Ectodermal cell (in vitro differentiated cells): ENCODE data around the gene CFAP70.

Experiments used
- H3K27ac ChIP-seq: 2 replicates; pipeline ENCODE4 v1.7.0; 2013; ENCODE audit warnings: mild to moderate bottlenecking, low read depth, low read length; ENCODE audit not compliant: insufficient read depth, poor library complexity, severe bottlenecking
- H3K27me3 ChIP-seq: 2 replicates; pipeline ENCODE4 v1.7.0; 2013; ENCODE audit warnings: mild to moderate bottlenecking, low read length; ENCODE audit not compliant: insufficient read depth, control insufficient read depth, poor library complexity, severe bottlenecking
- H3K36me3 ChIP-seq: one replicate; pipeline ENCODE4 v1.7.0; 2013; ENCODE audit warnings: low read length; ENCODE audit not compliant: control insufficient read depth, insufficient read depth
- H3K4me1 ChIP-seq: one replicate; pipeline ENCODE4 v1.7.0; 2013; ENCODE audit warnings: low read length; ENCODE audit not compliant: control insufficient read depth, insufficient read depth
- H3K4me3 ChIP-seq: 2 replicates; pipeline ENCODE4 v1.7.0; 2013; ENCODE audit warnings: low read depth, low read length, control low read depth; ENCODE audit not compliant: insufficient read depth
- H3K9me3 ChIP-seq: 2 replicates; pipeline ENCODE4 v1.7.0; 2013; ENCODE audit warnings: mild to moderate bottlenecking, low read length, moderate library complexity; ENCODE audit not compliant: control insufficient read depth
- WGBS, 2 experiments: methylation state at CpG; one replicate each; pipeline ENCODE4 v1.1.7; 2013; ENCODE audit warnings: missing lambda C conversion rate in 2 of 2; 5-methylcytosine and 5-hydroxymethylcytosine counted together

CFAP70 gene

DNA sequence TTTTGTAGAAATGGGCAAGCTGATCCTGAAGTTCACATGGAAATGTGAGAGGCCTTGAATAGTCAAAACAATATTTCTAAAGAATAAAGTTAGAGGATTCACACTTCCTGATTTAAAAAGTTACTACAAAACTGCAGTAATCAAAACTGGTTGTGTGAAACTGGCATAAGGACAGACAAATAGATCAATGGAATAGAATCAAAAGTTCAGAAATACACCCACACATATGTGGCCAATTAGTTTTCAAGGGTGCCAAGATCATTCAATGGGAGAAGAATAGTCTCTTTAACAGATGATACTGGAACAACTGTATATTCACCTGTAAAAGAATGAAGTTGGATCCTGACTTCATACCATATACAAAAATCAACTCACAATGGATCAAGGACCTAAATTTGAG is 139.3 kb downstream of the CFAP70 start:
- no peak overlapping the region for H3K27ac ChIP-seq
- H3K27me3 ChIP-seq: no peaks in the 10 kb centered on the region
- peaks cover 7% of the 10 kb centered on the region for H3K36me3 ChIP-seq
- H3K4me3 ChIP-seq: no peak overlapping the region
- H3K4me1 ChIP-seq: no peaks in the 10 kb centered on the region
- no peaks in the 10 kb centered on the region for H3K9me3 ChIP-seq

DNA sequence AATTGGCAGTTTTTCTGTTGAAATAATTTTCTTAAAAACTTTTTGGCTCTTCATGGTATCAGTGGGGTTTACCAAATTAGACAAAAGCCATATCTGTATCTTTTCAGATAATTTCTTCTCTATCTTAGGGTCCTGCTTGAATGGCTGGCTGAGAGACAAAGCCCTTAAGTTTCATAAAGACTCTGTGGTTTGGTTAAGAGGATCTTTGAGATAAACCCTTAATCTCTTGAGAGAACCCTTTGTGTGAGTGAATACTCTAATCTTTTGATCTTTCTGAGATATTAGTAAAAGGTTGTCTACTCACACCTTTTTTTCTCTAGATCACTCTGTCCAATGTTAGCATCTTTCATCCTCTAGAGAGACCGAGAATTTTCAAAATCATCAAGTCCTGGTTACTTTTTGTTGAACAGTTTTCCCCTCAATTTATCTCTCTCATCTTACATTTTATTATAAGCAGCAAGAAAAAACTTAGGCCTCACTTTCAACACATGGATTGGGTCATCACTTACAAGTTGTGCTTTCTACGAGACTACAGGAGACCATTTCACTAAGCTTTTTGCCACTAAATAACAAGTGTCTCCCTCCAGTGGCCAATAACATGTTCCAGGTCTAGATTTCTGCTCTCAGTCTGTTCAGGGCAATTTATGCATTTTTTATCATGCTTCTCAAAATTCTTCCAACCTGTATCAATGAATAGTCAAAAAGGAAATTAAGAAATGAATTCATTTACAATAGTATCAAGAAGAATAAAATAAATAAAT is 140.1 kb downstream of the CFAP70 start:
- Histone ChIP-seq H3K36me3 (peaks cover 7% of the 10 kb centered on the region), H3K4me3 (no peak overlapping the region), H3K4me1 (no peaks in the 10 kb centered on the region), H3K27me3 (no peaks in the 10 kb centered on the region), H3K9me3 (no peaks in the 10 kb centered on the region), H3K27ac (no peak overlapping the region)
- WGBS, 2 experiments: 89 to 93% methylated on average over 2 of the region's 2 CpGs

DNA sequence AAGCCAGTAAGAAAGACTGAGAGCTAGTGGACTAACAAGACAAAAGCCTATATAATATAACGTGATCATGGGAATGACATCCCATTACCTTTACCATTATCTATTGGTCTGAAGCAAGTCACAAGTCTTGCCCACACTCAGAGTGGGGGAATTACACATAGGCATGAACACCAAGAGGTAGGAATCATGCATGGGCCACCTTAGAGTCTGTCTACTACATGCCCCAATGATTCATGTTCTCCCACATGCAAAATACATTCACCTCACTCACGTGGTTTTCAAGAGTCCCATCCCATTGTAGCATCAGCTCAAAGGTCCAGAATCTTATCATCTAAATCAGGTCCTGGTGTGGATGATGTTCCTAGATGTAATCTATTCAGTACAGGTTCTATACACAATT is 141.0 kb downstream of the CFAP70 start:
- Histone ChIP-seq H3K27me3 (no peaks in the 10 kb centered on the region), H3K4me1 (no peaks in the 10 kb centered on the region), H3K27ac (no peak overlapping the region), H3K9me3 (no peaks in the 10 kb centered on the region), H3K36me3 (peaks cover 7% of the 10 kb centered on the region), H3K4me3 (no peak overlapping the region)
- WGBS, 2 experiments: 88% methylated on average over 2 of the region's 2 CpGs

DNA sequence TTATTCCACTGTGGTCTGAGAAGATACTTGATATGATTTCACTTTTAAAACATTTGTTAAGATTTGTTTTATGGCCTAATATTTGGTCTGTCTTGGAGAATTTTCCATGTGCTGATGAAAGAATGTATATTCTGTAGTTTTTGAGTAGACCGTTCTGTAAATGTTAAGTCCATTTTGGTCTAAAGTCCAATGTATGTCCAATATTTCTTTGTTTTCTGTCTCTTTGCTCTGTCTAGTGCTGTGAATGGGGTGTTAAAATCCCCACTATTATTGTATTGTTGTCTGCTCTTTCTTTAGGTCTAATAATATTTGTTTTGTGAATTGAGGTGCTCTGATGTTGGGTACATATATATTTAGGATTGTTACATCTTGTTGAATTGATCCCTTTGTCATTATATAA is 142.9 kb downstream of the CFAP70 start:
- Histone ChIP-seq H3K4me1 (no peaks in the 10 kb centered on the region), H3K36me3 (peaks cover 7% of the 10 kb centered on the region), H3K9me3 (no peaks in the 10 kb centered on the region), H3K4me3 (no peak overlapping the region), H3K27me3 (no peaks in the 10 kb centered on the region), H3K27ac (no peak overlapping the region)
- 98 to 100% methylated on average over 1 of the region's 1 CpG for WGBS, 2 experiments

DNA sequence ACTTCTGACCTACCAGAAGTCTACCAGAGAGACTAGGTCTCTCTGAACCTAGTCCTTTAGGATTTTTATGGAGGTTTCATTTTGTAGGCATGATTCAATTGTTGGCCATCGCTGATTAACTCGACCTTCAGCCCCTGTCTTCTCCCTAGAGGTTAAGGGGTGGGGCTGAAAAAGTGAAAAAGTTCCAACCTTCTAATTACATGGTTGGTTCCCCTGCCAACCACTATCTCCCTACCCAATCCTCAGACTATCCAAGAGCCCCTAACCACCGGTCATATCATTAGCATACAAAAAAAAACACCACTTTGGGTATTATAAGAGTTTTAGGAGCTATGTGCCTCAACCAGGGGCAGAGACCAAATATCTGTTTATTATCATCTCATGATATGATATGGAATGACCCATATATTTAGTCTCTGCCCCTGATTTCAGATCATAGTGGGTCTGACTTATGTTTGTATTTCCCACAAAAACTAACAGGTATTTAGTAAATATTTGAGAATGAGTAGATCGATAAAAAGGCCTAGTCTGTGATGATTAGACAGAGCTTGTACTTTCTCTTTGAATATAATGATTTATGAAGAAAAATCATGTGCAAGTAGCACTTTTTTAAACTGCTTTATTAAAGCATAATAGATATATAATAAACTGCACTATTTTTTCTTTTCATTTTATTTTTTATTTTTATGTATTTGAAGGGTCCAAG is 147.4 kb downstream of the CFAP70 start:
- Histone ChIP-seq H3K27me3 (no peaks in the 10 kb centered on the region), H3K27ac (no peak overlapping the region), H3K4me3 (no peak overlapping the region), H3K4me1 (no peaks in the 10 kb centered on the region), H3K9me3 (peaks cover under 1% of the 10 kb centered on the region), H3K36me3 (peaks cover 8% of the 10 kb centered on the region)
- 75 to 98% methylated on average over 4 of the region's 4 CpGs for WGBS, 2 experiments

DNA sequence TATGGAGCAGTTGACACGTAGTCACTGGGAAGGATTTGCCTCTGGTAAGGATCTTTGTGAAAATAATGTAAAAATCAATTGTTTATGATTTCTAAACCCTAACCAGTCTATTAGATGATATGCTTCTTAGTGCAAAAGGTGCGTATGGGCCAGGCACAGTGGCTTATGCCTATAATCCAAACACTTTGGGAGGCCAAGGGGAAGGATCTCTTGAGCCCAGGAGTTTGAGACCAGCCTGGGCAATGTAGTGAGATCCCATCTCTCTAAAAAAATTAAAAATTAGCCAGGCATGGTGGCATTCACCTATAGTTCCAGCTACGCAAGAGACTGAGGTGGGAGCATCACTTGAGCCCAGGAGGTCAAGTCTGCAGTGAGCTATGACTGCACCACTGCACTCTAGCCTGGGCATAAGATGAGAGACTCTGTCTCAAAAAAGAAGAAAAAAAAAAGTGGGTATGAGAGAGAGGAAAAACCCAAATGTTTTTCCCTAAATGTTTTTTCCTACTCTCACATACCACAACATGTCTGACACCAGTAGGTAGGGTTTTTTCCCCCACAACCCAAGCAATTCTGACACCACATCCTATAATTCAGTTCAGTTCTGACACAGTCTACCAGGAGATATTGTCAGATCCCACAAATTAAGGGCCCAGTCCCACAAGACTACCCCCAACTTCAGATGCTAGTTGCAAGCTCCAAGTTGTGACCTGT is 148.1 kb downstream of the CFAP70 start:
- 89 to 96% methylated on average over 3 of the region's 3 CpGs for WGBS, 2 experiments

DNA sequence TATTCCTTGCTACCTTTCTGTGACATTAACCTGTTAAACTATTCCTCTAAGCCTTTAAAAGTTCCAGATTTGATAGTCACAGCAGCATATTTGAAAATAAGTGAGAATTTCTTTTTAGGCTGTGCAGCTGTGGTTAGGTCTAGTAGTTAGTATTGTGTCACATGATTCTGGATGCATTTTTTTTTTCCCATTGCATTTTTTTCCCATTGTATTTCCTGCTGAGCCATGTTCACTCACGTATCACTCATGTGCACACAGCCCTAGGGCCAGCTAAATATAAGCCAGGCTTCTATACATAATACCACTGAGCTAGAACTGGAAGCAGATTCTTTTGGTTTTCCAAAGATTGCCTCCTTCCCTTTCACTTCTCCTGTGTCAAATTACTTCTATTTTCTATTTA is 149.0 kb downstream of the CFAP70 start:
- no peaks in the 10 kb centered on the region for H3K4me1 ChIP-seq
- no peak overlapping the region for H3K27ac ChIP-seq
- H3K4me3 ChIP-seq: no peak overlapping the region
- peaks cover 2% of the 10 kb centered on the region for H3K9me3 ChIP-seq
- no peaks in the 10 kb centered on the region for H3K27me3 ChIP-seq
- H3K36me3 ChIP-seq: peaks cover 10% of the 10 kb centered on the region
- 94 to 95% methylated on average over 1 of the region's 1 CpG for WGBS, 2 experiments

More for the DNA sequence above, 148.1 kb downstream of the CFAP70 start:
- no peaks in the 10 kb centered on the region for H3K27me3 ChIP-seq
- H3K27ac ChIP-seq: no peak overlapping the region
- peaks cover 10% of the 10 kb centered on the region for H3K36me3 ChIP-seq
- H3K4me1 ChIP-seq: no peaks in the 10 kb centered on the region
- H3K4me3 ChIP-seq: no peak overlapping the region
- H3K9me3 ChIP-seq: peaks cover 2% of the 10 kb centered on the region

DNA sequence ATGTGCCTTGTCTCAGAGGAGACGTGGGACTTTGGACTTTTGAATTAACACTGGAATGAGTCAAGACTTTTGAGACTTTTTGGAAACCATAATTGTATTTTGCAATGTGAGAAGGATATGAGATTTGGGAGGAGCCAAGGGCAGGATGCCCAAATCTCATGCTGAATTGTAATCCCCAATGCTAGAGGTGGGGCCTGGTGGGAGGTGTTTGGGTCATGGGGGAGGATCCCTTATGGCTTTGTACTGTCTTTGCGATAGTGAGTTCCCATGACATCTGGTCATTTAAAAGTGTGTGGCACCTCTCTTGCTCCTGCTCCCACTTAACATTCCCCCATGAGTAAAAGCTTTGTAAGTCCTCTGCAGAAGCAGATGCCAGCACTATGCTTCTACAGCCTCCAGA is 150.8 kb downstream of the CFAP70 start:
- H3K36me3 ChIP-seq: peaks cover 10% of the 10 kb centered on the region
- no peak overlapping the region for H3K27ac ChIP-seq
- WGBS, 2 experiments: 93 to 96% methylated on average over 2 of the region's 2 CpGs
- H3K4me1 ChIP-seq: no peaks in the 10 kb centered on the region
- H3K27me3 ChIP-seq: no peaks in the 10 kb centered on the region
- H3K4me3 ChIP-seq: no peak overlapping the region
- H3K9me3 ChIP-seq: peaks cover 2% of the 10 kb centered on the region

DNA sequence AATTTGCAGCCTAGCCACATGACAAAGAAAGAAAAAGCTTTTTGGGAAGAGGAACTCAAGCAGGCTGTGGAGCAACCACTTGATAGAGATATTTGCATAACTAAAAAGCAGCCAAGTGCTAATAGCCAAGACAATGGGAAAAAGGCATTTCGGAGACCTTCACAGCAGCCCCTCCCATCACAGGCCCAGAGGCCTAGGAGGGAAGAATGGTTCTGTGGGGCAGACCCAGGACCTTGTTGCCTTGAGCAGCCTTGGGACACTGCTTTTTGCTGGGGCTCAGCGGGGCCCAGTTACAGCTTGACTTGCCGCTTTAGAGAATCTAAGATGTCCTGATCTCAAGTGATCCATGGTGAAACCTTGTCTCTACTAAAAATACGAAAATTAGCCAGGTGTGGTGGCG is 152.3 kb downstream of the CFAP70 start:
- peaks cover 2% of the 10 kb centered on the region for H3K9me3 ChIP-seq
- peaks cover 10% of the 10 kb centered on the region for H3K36me3 ChIP-seq
- H3K4me3 ChIP-seq: no peak overlapping the region
- WGBS, 2 experiments: 93 to 96% methylated on average over 5 of the region's 5 CpGs
- no peak overlapping the region for H3K27ac ChIP-seq
- no peaks in the 10 kb centered on the region for H3K27me3 ChIP-seq
- no peaks in the 10 kb centered on the region for H3K4me1 ChIP-seq

DNA sequence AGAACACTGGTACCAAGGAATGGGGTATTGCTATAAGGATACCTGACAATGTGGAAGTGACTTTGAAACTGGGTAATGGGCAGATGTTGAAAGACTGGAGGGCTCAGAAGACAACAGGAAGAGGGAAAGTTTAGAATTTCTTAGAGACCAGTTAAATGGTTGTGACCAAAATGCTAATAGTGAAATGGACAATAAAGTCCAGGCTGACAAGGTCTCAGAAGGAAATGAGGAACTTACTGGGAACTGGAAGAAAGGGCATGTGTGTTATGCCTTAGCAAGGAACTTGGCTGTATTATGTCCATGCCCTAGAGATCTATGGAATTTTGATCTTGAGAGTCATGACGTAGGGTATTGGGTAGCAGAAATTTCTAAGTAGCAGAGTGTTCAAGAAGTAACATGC is 152.8 kb downstream of the CFAP70 start:
- Histone ChIP-seq H3K9me3 (peaks cover 2% of the 10 kb centered on the region), H3K27ac (no peak overlapping the region), H3K27me3 (no peaks in the 10 kb centered on the region), H3K4me3 (no peak overlapping the region), H3K36me3 (peaks cover 10% of the 10 kb centered on the region), H3K4me1 (no peaks in the 10 kb centered on the region)
- whole genome bisulfite sequencing, 2 experiments: 100% methylated on average over 1 of the region's 1 CpG
